Natural killer cell (primary cell): ENCODE results near the gene KNCN. TPM values are rescaled to one million over a fixed set of nuclear protein-coding genes. Genes with fewer than 3 reads are reported as not detected.
A peak's percentile ranks its signal among the peaks of the same experiment; 100 is the strongest.

Source experiments
- ATAC-seq, 3 donors: fragments of 150-1000 bp in 2 of 3; fragments of 200-7000 bp in 1 of 3; cut with Tn5 transposase; 1 replicate in 1 of 3; 2 replicates in 2 of 3; pipeline ENCODE4 v1.10.0; 2021; ENCODE audit warnings: mild to moderate bottlenecking in 2 of 3, moderate library complexity in 2 of 3
- DNase-seq, 2 donors: peaks; one replicate each; pipeline versions ENCODE4 v3.0.0 to v3.0.0-alpha.2; 2013 to 2021; ENCODE audit warnings: mixed read lengths in 1 of 2
- H3K27ac ChIP-seq: one replicate; pipeline ENCODE4 v1.5.1; 2013; ENCODE audit warnings: mild to moderate bottlenecking, low read length
- H3K27me3 ChIP-seq: one replicate; pipeline ENCODE4 v1.6.1; 2013; ENCODE audit warnings: low read length; ENCODE audit not compliant: control insufficient read depth, insufficient read depth
- H3K36me3 ChIP-seq: one replicate; pipeline ENCODE4 v1.6.1; 2013; ENCODE audit warnings: low read length; ENCODE audit not compliant: control insufficient read depth, insufficient read depth
- H3K4me1 ChIP-seq: one replicate; pipeline ENCODE4 v1.6.1; 2013; ENCODE audit warnings: low read length; ENCODE audit not compliant: control insufficient read depth, insufficient read depth
- H3K4me3 ChIP-seq: one replicate; pipeline ENCODE4 v1.5.1; 2013; ENCODE audit warnings: low read length
- H3K9me3 ChIP-seq: one replicate; pipeline ENCODE4 v1.6.1; 2013; ENCODE audit warnings: low read length; ENCODE audit not compliant: control insufficient read depth, insufficient read depth
- H3K27ac Mint-ChIP-seq, 2 donors: one replicate each; pipeline ENCODE4 v1.8.0; 2022; ENCODE audit warnings: mild to moderate bottlenecking in 2 of 2, mixed read lengths in 2 of 2, moderate library complexity in 1 of 2
- H3K27me3 Mint-ChIP-seq, 2 donors: one replicate each; pipeline ENCODE4 v1.8.0; 2022; ENCODE audit warnings: low read depth in 2 of 2, mixed read lengths in 2 of 2
- H3K36me3 Mint-ChIP-seq: one replicate; pipeline ENCODE4 v1.8.0; 2022; ENCODE audit warnings: mixed read lengths
- H3K4me1 Mint-ChIP-seq, 2 donors: one replicate each; pipeline ENCODE4 v1.8.0; 2022; ENCODE audit warnings: mixed read lengths in 2 of 2
- H3K4me3 Mint-ChIP-seq: one replicate; pipeline ENCODE4 v1.8.0; 2022; ENCODE audit warnings: mild to moderate bottlenecking, moderate library complexity, mixed read lengths
- H3K9me3 Mint-ChIP-seq, 2 donors: one replicate each; pipeline ENCODE4 v1.8.0; 2022; ENCODE audit warnings: mixed read lengths in 2 of 2
- CTCF ChIP-seq: fragments of 200-600 bp; IDR thresholded peaks from one replicate; pipeline ENCODE4 v1.8.0; 2022; ENCODE audit warnings: antibody characterized with exemption
- WGBS: methylation state at CpG from one replicate; pipeline ENCODE4 v1.1.7; 2013; ENCODE audit warnings: missing lambda C conversion rate; ENCODE audit not compliant: insufficient coverage; 5-methylcytosine and 5-hydroxymethylcytosine counted together
- intact Hi-C: fragments of 100-400 bp; cut with micrococcal nuclease; formaldehyde crosslinking; loops from one replicate; pipeline ENCODE4 v1.14.2; 2022
- total RNA-seq, 4 donors: library from RNA; stranded (reverse); fragments of 120-200 nt in 1 of 4; gene quantifications; one replicate each; pipeline versions ENCODE4 v1.2.3 to v1.2.4, GENCODE V29; 2013 to 2022

Gene KNCN
- total RNA-seq, result under 1 TPM in 1 of 3 donors, not detected in 2; 0.20 TPM
- total RNA-seq (2013), result not detected

GRCh38 chr1:46551597-46552095 is at the start of gene KNCN:
KNCN (minus strand) TSS chr1:46551647; CDS start chr1:46551215, 432 bp downstream.
- no peak for DNase-seq
- H3K27me3 ChIP-seq, result no peaks in the 10 kb centered on the region
- H3K4me3 Mint-ChIP-seq, result no peak within 1 kb of the TSS
- peaks cover 11 to 18% of the 10 kb centered on the region in 2 donors for H3K4me1 Mint-ChIP-seq
- H3K27ac ChIP-seq, result no peak within 1 kb of the TSS
- intact Hi-C loops, result no loop called here
- TF ChIP-seq CTCF, result no peak
- peaks cover 18% of the 10 kb centered on the region for H3K4me1 ChIP-seq
- no peaks in the 10 kb centered on the region for H3K36me3 Mint-ChIP-seq
- peaks cover 6 to 13% of the 10 kb centered on the region in 2 donors for H3K27me3 Mint-ChIP-seq
- H3K9me3 Mint-ChIP-seq, result no peaks in the 10 kb centered on the region
- no peaks in the 10 kb centered on the region for H3K9me3 ChIP-seq
- peak within 1 kb of the TSS in 1 of 2 donors; percentile 88 for H3K27ac Mint-ChIP-seq
- no peak for ATAC-seq
- WGBS, result 81% methylated on average over 6 of the region's 6 CpGs
- H3K4me3 ChIP-seq, result no peak within 1 kb of the TSS
- H3K36me3 ChIP-seq, result no peaks in the 10 kb centered on the region

GRCh38 chr1:46599059-46599970 is 47.9 kb upstream of the KNCN start:
- Histone ChIP-seq H3K36me3 (no peaks in the 10 kb centered on the region), H3K9me3 (no peaks in the 10 kb centered on the region), H3K27ac (no peak overlapping the region), H3K4me1 (peaks cover 24% of the 10 kb centered on the region), H3K4me3 (no peak overlapping the region), H3K27me3 (no peaks in the 10 kb centered on the region)
- no peak for DNase-seq
- intact Hi-C loops, result no loop called here
- ATAC-seq, result no peak
- Mint-ChIP-seq H3K27me3 (no peaks in the 10 kb centered on the region), H3K36me3 (no peaks in the 10 kb centered on the region), H3K4me3 (no peak overlapping the region), H3K4me1 (peaks cover 60 to 79% of the 10 kb centered on the region in 2 donors), H3K9me3 (no peaks in the 10 kb centered on the region), H3K27ac (peak overlapping the region; percentile 8 to 50)
- no peak for TF ChIP-seq CTCF
- WGBS, result 81% methylated on average over 9 of the region's 9 CpGs

GRCh38 chr1:46596846-46597245 is 45.4 kb upstream of the KNCN start:
- no peaks in the 10 kb centered on the region for H3K9me3 Mint-ChIP-seq
- WGBS, result 100% methylated on average over 3 of the region's 3 CpGs
- intact Hi-C loops, result no loop called here
- no peaks in the 10 kb centered on the region for H3K9me3 ChIP-seq
- peaks cover 49 to 71% of the 10 kb centered on the region in 2 donors for H3K4me1 Mint-ChIP-seq
- peaks cover 12% of the 10 kb centered on the region for H3K4me1 ChIP-seq
- no peak for TF ChIP-seq CTCF
- no peak for ATAC-seq
- peaks cover 19% of the 10 kb centered on the region for H3K36me3 Mint-ChIP-seq
- peak overlapping the region in 1 of 2 donors; percentile 2 for H3K27ac Mint-ChIP-seq
- H3K27me3 ChIP-seq, result no peaks in the 10 kb centered on the region
- H3K36me3 ChIP-seq, result peaks cover 14% of the 10 kb centered on the region
- H3K27me3 Mint-ChIP-seq, result no peaks in the 10 kb centered on the region
- H3K27ac ChIP-seq, result no peak overlapping the region
- no peak for DNase-seq
- H3K4me3 ChIP-seq, result no peak overlapping the region
- H3K4me3 Mint-ChIP-seq, result no peak overlapping the region
